Stimulated activated CD4-positive, alpha-beta T cell treated with anti-CD3 and anti-CD28 coated beads, TNF-alpha, amount 100 ng/mL, for 1 hour (primary cell): ENCODE measurements around the gene CLASRP.
"Not testable (repeated sequence)": the region's sequence is repeated elsewhere in the genome, so short reads cannot be mapped to it uniquely, and the experiment has no call there.

ENCODE experiments used
- DNase-seq, 3 donors: peaks; one replicate each; pipeline ENCODE4 v3.0.0-alpha.2; 2020; ENCODE audit warnings: low read depth in 3 of 3, low spot score in 1 of 3

Gene CLASRP

DNA sequence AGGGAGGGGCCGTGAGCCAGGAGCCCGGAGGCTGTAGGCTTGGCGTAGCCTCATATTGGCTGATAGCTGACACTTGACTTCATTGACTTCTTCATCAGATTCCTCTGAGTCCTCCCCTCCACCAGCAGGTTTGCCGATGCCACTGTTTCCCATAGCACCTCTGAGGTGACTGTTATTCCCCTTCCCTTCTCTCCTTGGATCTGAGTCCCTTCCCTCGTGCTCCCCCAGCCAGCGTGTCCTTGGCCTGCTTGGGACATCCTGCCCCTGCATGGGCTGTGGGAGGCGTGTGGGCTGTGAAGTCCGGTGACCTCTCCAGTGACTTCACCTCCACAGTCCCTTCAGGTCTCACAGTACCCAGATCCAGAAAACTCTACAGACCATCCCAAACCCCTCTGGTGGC lies 63.0 kb downstream of the CLASRP start:
- no peak for DNase-seq

DNA sequence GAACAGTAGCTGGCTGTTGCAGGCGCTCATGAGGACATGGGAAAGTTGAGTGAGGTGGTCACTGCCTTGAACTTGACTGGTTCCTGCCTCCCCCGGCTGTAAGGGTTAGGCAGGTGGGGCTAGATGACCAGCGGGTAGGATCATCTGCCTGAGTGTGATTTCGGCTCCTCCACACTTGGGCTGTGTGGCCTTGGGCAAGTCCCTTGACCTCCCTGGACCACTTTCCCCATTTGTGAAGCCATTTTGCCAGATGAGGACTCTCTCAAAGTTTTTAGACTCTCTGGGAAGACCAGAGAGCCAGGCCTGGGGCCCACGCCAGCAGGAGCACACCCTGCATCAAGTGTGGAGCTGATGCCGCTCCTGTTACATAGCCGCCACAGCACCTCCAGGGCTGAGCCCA lies 63.6 kb downstream of the CLASRP start:
- no peak for DNase-seq

DNA sequence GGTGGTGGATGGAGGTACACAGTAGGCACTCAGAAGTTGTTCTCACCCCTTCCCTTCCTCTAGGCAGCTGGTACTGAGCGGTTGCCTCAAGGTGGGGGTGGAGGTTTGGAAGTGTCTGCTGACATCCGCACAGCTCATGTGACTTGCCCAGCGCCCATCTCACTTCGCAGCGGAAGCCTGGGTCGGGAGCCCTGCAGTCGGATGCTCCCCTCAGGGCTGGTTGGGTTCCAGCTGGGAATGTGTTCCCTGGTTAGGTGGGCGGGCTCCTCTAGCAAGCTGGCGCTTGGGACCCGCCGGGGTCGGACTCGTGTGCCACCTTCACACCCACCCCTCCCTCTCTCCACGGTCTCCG lies 64.3 kb downstream of the CLASRP start:
- no peak for DNase-seq

DNA sequence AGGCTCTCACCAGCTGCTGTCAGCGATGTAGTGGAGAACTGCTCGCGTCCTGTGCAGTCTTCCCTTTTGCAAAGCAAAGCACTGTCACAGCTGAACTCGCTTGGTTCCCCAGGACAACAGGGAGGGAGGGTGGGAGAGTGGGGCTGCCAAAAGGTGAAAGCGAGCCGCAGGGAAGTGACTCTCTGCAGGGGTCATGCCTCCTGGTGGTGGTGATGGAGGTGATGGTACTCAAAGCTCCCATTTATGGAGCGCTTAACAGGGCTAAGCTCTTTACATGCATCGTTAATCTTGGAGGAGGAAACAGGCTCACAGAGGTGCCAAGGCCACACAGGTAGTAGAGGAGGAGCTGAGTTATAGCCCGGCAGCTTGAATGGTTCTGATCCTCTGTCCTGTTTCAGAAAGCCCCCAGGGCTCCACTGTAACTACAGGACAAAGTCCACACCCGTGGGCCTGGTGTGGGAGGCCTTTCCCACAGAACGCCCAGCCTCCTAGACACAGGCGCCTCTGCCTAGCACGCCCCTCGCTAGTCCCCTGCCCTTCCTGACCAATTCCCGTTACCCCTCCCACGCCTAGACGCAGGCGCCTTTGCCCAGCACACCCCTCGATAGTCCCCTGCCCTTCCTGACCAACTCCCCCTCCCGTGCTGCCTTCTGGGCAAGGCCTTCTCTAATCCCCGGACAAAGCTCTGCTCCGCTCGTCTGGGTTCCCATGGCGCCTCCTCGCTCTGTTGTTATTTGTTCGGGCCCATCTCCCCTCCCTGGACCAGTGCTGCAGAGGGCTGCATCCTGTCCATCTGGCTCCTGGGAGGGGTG lies 64.9 kb downstream of the CLASRP start:
- DNase-seq: no peak

DNA sequence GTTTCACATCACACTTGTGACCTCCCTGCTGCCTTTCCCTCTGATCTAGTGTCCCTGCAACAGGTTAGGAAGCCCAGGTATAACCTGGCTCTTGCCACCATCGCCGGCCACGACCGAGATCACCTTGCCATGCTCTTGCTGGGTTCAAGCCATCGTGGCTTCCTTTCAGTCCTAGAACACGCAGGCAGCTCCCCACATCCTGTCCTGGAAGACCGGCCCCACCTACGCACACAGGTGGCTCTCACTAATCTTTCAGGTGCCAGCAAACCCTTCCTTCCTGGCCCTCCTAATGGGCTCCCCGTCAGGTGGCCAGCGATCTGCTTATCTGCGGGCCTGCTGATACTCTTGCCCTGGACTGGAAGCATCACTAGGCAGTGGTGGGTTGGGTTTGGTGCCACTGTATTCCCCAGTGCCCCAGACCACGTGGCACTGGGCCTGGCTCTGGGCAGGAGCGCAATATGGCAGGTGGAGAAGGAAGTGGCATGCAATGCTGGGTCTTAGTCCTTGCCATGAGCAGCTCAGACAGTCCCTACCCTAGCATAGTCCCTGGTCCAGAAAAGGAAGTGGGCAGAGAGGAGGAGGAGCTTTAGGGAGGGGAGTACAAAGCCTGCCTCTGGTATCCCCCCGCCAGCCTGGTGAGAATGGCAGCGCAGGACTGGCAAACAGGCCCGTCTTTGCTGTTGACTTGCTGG lies 66.0 kb downstream of the CLASRP start:
- no peak for DNase-seq

DNA sequence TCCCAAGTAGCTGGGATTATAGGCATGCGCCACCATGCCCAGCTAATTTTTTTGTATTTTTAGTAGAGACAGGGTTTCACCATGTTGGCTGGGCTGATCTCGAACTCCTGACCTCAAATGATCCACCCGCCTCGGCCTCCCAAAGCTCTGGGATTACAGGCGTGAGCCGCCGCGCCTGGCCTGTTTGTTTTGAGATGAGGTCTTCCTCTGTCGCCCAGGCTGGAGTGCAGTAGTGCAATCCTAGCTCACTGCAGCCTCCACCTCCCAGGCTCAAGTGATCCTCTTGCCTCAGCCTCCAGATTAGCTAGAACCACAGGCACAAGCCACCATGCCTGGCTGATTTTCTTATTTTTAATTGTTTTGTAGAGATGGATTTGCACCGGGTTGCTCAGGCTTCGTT lies 67.5 kb downstream of the CLASRP start:
- DNase-seq: not testable (repeated sequence)

DNA sequence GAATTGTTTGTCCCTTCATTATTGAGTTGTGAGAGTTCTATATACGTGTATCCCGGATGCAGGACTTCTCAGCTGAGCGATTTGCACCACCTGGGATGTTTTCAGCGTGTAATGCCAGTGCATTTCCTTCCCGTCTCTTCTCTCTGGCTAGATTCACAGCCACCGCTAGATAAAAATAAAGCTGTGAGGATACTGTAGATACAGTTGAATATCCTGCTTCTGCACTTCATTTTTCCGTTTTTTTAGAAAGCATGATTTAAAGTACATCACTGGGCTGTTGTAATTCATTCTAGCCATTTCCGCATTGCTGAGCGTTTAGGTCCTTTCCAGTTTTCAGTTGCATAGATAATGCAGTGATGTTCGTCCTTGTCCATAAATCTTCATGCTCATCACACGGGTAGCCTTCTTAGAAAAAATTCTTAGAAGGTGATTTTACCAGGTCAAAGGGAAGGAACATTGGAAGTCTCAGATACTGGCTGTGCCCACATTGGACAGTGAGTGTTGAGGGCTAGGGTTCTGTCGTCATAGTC lies 68.8 kb downstream of the CLASRP start:
- DNase-seq: no peak

DNA sequence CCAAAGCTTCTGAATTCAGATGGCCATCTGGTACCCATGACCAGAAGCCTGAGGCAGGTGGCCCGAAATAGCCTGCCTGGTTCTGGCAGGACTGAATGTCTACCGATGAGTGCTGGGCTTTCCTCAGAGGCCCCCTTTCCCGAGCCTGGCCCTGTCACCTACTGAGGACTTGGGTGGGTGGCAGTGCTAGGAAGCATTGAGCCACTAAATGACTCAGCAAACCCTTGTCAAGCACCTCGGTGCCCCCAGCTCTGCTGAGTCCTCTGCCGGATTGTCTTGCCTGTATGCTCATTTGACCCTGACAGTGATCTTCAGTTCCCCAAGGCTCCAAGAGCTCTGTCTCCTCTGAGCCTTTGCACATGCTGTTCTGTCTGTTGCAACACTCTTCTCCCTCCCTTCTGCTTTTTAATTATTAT lies 72.0 kb downstream of the CLASRP start:
- no peak for DNase-seq

DNA sequence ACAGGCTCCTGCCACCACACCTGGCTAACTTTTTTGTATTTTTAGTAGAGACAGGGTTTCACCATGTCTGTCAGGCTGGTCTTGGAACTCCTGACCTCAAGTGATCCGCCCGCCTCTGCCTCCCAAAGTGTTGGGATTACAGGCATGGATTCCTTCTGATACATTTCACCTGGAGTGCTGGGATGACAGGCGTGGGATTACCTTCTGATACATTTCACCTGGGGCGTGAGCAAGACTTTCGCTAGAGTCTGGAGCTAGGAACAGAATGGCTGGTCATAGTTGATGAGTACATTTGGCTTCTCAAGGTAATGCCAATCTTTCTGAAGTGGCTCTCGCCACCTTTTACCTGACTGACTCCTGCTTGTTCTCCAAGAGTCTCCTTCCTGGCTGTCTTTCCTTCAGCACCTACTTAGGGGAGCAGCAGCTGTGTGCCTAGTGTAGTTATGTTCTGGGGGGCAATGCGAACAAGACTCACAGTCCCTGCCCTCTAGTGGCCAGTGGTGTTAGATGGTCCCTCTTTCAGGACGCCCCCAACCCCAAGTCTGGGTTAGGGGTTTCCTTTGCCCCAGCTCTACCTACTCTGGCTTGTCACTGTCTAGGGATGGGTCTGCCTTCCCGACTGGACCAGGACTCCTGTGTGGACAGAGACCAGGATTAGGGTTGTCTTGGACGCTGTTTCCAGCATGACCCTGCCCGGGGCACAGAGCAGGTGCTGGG lies 73.4 kb downstream of the CLASRP start:
- no peak for DNase-seq

DNA sequence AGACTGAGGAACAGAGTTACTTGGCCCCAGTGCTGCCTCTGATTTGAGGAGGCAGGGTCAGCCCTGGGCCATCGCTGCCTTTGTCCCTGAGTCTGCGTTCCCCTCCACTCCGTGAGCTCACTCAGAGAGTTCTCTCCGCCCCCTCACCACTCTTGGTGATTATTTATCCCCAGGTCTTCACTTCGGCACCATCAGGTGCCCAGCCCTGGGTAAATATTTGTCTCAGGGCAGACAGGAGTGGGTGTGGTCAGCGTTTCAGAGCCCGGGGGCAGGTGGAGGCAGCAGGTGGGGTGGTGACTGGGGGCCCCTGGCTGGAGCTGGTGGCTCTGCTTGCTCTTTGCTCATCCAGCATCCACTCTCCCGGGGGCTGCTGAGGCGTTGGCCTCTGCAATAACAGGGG lies 74.8 kb downstream of the CLASRP start:
- DNase-seq: no peak

DNA sequence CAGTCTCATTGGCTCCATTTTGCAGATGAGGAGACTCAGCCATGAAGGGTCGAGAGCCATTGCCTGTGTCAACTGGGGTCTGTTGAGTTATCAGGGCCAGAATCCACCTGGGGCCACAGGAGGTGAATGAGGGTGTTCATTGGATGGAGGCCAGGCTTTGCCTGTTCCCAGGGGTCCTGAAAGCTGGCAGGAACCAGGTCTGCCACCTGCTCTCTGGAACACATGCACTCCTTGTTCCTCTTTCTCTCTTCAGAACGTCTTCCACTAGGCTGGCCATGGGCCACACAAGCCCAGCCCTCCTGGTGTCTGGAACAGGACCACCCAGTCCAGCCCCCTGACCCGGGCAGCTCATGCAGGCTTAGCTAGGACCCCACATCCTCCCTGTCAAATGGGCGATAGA lies 75.3 kb downstream of the CLASRP start:
- DNase-seq: no peak

DNA sequence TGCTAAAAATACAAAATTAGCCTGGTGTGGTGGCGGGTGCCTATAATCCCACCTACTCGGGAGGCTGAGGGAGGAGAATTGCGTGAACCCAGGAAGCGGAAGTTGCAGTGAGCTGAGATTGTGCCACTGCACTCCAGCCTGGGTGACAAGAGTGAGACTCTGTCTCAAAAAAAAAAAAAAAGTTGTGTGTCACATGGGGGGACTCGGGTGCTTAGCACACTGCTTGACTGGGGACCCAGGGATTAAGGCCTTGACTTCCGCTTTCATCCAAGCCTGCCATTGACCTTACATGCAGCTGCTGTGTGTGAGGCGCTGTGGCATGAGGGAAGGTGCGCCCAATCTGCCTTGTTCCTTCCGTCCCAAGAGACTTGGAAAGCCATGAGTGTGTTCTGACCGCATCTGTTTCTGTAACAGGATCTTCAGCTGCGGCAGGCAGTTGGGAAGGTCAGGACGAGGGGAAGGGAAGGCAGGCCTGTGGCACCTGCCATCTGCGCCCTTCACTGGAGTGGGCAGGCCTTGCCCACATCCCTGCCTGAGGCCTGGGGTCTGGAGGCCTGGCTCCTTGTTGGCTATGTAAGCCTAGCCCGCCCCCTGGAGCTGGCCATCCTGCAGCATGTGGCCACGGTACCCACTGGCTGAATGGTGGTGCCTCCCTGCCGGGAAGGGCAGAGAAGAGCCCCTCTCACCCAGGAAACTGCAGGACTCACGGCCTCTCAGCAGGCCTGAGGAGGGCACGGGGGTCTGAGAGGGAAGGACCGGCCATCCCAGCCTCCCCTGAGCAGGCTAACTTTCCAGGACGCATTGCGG lies 77.2 kb downstream of the CLASRP start:
- DNase-seq: no peak

DNA sequence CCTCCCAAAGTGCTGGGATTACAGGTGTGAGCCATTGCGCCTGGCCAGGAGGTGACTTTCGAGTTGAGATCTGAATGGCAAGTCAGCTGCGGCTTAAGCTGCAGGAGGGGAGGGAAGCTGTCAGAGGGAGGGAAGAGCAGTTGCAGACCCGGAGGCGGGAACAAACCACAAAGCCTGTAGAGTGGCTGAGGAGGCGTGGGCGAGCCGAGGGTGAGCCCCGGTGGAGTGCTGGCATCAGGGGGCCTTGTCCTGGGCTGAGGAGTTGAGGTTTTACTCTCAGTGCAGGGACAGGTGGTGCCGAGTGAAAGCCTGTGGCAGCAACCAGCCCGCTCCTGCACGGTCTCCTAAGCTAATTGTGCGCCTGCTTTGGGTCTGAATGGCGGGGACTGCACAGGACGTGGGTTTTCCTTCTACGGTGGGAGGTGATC lies 78.3 kb downstream of the CLASRP start:
- DNase-seq: peak in 1 of 3 donors; percentile 30

DNA sequence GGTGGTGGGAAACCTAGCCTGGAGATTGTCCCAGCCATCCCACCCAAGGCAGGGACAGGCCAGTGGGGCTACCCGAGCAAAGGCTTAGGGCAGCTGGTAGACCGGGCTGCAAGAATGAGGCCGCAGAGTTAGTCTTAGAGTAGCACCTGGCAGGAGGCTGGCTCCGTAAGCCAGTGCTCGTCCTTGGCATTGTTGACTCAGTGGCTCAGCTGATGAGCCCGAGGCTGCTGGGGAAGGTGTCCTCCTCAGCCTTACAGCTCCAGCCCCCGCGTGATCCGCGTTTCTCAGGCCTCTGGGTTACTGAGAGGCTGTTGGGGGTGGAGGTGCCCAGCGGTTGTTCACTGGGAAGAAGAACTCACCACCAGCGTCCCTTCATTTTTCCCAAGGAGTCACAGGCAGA lies 78.8 kb downstream of the CLASRP start:
- no peak for DNase-seq

DNA sequence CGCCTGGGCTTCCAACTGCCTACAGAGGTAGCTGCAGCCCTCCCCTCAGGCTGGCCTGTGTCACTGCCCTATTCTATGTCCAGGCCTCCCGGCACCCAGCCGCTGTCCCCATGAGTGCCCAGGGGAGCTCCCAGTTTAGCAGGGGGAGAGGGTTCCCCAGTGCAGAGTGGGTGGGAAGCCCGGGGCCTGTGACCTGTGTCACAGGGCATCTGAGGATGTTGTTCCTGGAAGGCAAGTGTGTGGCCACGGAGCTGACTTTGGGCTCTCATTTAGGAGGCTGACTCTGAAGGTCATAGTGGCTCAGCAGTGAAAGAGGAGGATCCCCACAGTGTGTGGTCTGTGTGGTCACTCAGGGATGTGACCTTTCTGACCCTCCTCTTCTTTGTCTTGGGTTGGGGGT lies 79.3 kb downstream of the CLASRP start:
- DNase-seq: no peak

DNA sequence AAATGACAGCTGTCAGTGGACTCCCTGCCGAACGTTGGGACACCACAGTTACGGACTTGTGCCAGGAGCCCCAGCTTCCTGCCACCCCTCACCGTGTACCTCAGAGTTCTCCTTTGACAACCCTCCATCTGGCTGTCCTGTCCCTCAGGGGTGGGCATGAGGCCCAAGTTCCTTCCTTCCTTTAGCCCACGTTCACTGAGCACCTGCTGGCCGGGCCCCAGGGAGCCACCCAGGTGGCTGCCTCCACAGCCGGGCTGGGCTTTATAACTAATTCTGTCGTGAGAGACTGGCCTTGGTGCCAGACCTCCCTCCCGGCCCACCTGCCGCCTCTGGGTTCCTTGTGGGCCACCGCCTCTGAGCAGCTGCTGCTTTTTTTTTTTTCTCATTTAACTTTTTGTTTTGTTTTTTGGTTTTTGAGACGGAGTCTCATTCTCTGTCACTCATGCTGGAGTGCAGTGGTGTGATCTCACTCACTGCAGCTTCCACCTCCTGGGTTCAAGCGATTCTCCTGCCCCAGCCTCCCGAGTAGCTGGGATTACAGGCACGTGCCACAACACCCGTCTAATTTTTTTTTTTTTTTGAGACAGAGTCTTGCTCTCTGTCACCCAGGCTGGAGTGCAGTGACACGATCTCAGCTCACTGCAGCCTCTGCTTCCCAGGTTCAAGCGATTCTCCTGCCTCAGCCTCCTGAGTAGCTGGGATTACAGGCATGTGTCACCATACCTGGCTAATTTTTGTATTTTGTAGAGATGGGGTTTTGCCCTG lies 79.9 kb downstream of the CLASRP start:
- not testable (repeated sequence) for DNase-seq

DNA sequence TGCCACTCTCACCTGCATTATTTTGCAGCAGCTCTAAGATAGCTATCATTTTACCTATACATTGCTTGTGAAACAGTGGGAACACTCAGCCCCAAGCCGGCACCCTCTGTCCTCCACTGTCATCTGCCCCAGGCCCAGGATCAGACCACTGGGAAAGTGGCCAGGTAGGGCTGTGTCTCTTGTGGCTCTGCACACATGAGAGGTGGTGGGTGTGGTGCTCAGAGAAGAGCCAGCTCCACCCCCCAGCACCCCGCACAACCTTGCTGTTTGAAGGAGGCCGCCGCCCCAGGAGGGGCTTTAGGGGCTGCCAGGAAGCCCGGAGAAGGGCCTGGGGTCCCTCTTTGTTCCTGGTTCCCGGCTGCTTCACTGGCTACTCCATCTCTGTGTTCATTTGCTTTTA lies 80.7 kb downstream of the CLASRP start:
- no peak for DNase-seq
